Stomach (tissue), 4 donors: ENCODE data around the gene RPL13.

Source experiments
- CTCF ChIP-seq, 7 experiments: fragments of 450-650 bp in 4 of 7; fragments of 200-600 bp in 3 of 7; sonication (generic) in 3 of 7; IDR thresholded peaks; one replicate each; pipeline ENCODE4 v1.5.1; 2016 to 2019; ENCODE audit warnings: antibody characterized with exemption in 7 of 7, control low read depth in 2 of 7, mild to moderate bottlenecking in 1 of 7
- EP300 ChIP-seq: sonication (generic); formaldehyde crosslinking; IDR thresholded peaks from one replicate; pipeline ENCODE4 v1.6.1; 2017; ENCODE audit warnings: antibody characterized with exemption
- POLR2A ChIP-seq, 4 donors: fragments of 450-650 bp; IDR thresholded peaks; one replicate each; pipeline ENCODE4 v1.6.1; 2016; ENCODE audit warnings: antibody characterized with exemption in 4 of 4, control low read depth in 2 of 4, mild to moderate bottlenecking in 1 of 4, moderate library complexity in 1 of 4
- POLR2AphosphoS5 ChIP-seq, 3 donors: sonication (generic); formaldehyde crosslinking; IDR thresholded peaks; one replicate each; pipeline ENCODE4 v1.6.1; 2016; ENCODE audit warnings: antibody characterized with exemption in 3 of 3

GRCh38 chr16:89531821-89532526 is 28.5 kb upstream of the RPL13 start:
- TF ChIP-seq CTCF (IDR thresholded peaks at IDR 0.05) (no peak), POLR2AphosphoS5 (IDR thresholded peaks at IDR 0.05) (no peak), EP300 (no peak), POLR2A (IDR thresholded peaks at IDR 0.05) (no peak)
